Coronary artery (tissue), 2 donors: Measurements from ENCODE around the gene SMCO4.

Source experiments
- DNase-seq: peaks from one replicate; pipeline ENCODE4 v3.0.0-alpha.2; 2017; ENCODE audit warnings: low spot score
- H3K27ac ChIP-seq, 2 donors: fragments of 200-600 bp; sonication (generic); one replicate each; pipeline ENCODE4 v1.5.1; 2016 to 2019
- H3K4me3 ChIP-seq: fragments of 200-600 bp; sonication (generic); 2 replicates; pipeline ENCODE4 v1.5.1; 2016; ENCODE audit warnings: mild to moderate bottlenecking, moderate library complexity
- CTCF ChIP-seq: fragments of 200-600 bp; sonication (generic); IDR thresholded peaks from one replicate; pipeline ENCODE4 v1.5.1; 2019; ENCODE audit warnings: antibody characterized with exemption

SMCO4 gene

DNA sequence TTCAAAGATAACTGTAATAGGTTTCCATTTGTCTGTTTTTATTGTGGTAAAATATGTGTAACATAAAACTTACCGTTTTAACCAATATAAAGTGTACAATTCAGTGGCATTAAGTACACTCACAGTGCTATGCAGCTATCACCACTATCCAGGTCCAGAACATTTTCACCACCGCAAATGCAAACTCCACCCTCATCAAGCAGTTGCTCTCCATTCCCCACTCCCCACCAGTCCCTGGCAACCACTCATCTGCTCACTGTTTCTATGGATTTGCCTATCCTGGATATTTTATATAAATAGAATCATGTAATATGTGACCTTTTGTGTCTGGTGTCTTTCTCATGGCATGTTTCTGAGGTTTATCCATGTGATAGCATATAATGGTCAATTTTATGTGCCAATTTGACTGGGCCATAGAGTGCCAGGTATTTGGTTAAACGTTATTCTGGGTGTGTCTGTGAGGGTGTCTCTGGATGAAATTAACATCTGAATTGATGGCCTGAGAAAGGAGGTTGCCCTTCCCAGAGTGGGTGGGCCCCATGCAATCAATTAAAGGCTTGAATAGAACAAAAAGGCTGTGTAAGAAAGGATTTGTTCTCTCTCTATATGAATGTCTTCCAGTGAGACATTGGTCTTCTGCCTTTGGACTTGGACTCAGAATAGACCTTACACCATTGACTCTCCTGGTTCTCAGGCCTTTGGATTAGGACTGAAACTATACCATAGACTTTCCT is 17.2 kb upstream of the SMCO4 start:
- Histone ChIP-seq H3K4me3 (no peak overlapping the region), H3K27ac (no peak overlapping the region)
- no peak for DNase-seq
- TF ChIP-seq CTCF, result no peak

DNA sequence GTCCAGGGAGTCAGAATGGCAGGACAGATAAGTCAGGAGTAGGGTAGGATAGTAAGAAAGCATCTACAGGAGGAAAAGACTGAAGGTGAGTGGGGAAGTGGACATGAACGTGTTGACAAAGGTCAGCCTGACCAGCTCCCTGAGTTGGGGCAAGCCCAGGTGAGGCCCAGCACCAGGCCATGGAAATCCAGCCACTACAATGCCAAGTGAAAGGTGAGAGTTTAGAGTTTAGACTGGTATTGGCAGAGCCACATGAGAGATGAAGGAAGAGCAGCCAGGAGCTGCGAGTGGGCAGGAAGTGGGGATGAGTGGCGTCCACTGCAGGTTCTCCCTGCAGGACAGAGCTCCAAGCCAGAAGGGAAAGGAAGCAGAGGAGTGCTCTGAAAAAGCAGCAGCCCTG is 16.5 kb upstream of the SMCO4 start:
- H3K4me3 ChIP-seq, result no peak overlapping the region
- no peak overlapping the region for H3K27ac ChIP-seq
- no peak for DNase-seq
- no peak for TF ChIP-seq CTCF

DNA sequence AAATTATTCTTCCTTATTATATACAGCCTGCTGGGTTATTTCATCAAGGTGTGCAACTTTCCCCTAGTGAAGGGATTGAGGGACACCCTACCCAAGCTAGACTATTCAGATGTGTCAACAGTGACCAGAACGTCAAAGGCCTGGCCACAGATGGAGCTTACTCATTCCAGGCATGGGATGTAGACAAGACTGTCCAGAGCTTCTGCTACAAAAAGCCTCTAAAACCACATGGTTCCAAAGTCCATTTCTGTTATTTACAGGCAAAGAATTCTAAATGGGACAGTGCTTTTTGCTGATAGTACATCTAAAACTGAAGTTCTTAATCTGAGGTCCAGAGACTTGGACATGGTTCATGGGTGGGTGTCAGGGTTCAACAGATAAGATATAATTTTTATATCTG is 9.7 kb upstream of the SMCO4 start:
- Histone ChIP-seq H3K4me3 (no peak overlapping the region), H3K27ac (no peak overlapping the region)
- DNase-seq, result no peak
- TF ChIP-seq CTCF, result no peak

- no peak overlapping the region for H3K4me3 ChIP-seq
- no peak overlapping the region for H3K27ac ChIP-seq
- TF ChIP-seq CTCF, result no peak
- DNase-seq, result no peak
Observed at GRCh38 chr11:93549976-93550375, 6.8 kb upstream of the SMCO4 start.

GRCh38 chr11:93548679-93549319 is 5.6 kb upstream of the SMCO4 start:
- TF ChIP-seq CTCF, result no peak
- no peak overlapping the region for H3K4me3 ChIP-seq
- H3K27ac ChIP-seq, result no peak overlapping the region
- DNase-seq, result no peak

DNA sequence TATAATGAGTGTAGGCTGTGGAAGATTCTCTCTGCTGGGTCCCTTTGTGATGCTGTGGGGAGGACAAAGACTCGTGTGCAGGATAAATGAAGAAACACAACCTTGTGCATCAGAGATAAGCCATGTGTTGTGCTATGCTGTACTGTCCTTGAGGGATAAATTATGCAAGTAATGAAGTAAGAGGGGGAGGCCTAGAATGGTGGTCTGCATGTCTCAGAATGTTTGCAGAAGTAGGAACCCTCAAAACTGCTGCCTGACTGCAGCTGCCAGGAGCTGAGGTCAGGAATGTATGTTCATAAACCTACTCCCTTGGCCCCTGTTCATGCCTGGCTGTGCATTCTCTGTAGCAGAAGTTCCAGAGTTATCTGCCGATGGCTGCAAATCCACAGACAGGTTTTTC is 4.6 kb upstream of the SMCO4 start:
- Histone ChIP-seq H3K4me3 (no peak overlapping the region), H3K27ac (no peak overlapping the region)
- no peak for TF ChIP-seq CTCF
- no peak for DNase-seq

DNA sequence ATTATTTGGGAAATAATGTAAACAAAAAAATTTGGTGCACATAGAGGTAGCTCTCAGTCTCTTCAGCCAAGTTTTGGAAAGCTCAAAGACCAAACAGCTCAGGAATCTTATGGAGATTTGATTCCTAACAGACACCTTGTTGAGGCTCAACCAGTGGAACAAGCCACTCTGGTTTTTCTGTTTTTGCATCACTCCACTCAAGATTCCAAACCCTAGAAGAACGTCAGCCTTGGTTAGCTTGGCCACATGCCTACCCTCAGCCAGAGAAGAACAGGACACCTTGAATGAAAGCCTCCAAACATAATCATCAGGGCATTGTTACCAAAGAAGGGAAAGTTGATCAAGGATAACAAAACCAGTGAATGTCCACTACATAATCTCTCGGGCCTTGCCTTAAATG is 3.8 kb upstream of the SMCO4 start:
- TF ChIP-seq CTCF, result no peak
- DNase-seq, result no peak
- Histone ChIP-seq H3K4me3 (no peak overlapping the region), H3K27ac (no peak overlapping the region)
